Neural cell (in vitro differentiated cells): Measurements from ENCODE around the gene SH3YL1. TPM values are rescaled to one million over a fixed set of nuclear protein-coding genes. Genes with fewer than 3 reads are reported as not detected.

ENCODE experiments used
- H2AFZ ChIP-seq: fragments of 200-600, 300-800 bp; sonication (generic), shearing (Covaris generic); 2 replicates; pipeline ENCODE4 v1.6.0; 2014; ENCODE audit warnings: low read depth, mild to moderate bottlenecking, antibody characterized with exemption, low read length, moderate library complexity
- H3F3A ChIP-seq: fragments of 200-600 bp; shearing (Covaris generic); 2 replicates; pipeline ENCODE4 v1.6.1; 2016; ENCODE audit warnings: mild to moderate bottlenecking, moderate library complexity, mixed read lengths, antibody characterized with exemption, low read length; ENCODE audit not compliant: insufficient read depth, poor library complexity, severe bottlenecking
- H3K27ac ChIP-seq: fragments of 200-600, 300-800 bp; sonication (generic), shearing (Covaris generic); 2 replicates; pipeline ENCODE4 v1.5.1; 2014; ENCODE audit warnings: mild to moderate bottlenecking, low read length, moderate library complexity
- H3K27me3 ChIP-seq: fragments of 300-800, 200-600 bp; sonication (generic), shearing (Covaris generic); 2 replicates; pipeline ENCODE4 v1.6.0; 2014; ENCODE audit warnings: mild to moderate bottlenecking, low read depth, low read length, moderate library complexity; ENCODE audit not compliant: insufficient read depth
- H3K36me3 ChIP-seq: fragments of 300-800, 200-600 bp; sonication (generic), shearing (Covaris generic); 2 replicates; pipeline ENCODE4 v1.5.1; 2014; ENCODE audit warnings: mild to moderate bottlenecking, antibody characterized with exemption, low read length, moderate library complexity; ENCODE audit not compliant: insufficient read depth
- H3K4me2 ChIP-seq: fragments of 300-800, 200-600 bp; sonication (generic), shearing (Covaris generic); 2 replicates; pipeline ENCODE4 v1.6.0; 2014; ENCODE audit warnings: mild to moderate bottlenecking, low read length
- H3K4me3 ChIP-seq: fragments of 300-800, 200-600 bp; sonication (generic), shearing (Covaris generic); 2 replicates; pipeline ENCODE4 v1.5.1; 2014; ENCODE audit warnings: mild to moderate bottlenecking, low read length, moderate library complexity
- H3K79me2 ChIP-seq: fragments of 200-600 bp; shearing (Covaris generic); replicated peaks from 2 replicates; pipeline ENCODE4 v1.6.0; 2014; ENCODE audit warnings: mild to moderate bottlenecking, low read length, moderate library complexity; ENCODE audit not compliant: insufficient read depth
- H3K9ac ChIP-seq: fragments of 300-800, 200-600 bp; sonication (generic), shearing (Covaris generic); 2 replicates; pipeline ENCODE4 v1.6.1; 2016; ENCODE audit warnings: mild to moderate bottlenecking, low read length, mixed read lengths
- H3K9me2 ChIP-seq: fragments of 200-600 bp; shearing (Covaris generic); 2 replicates; pipeline ENCODE4 v1.6.1; 2016; ENCODE audit warnings: mild to moderate bottlenecking, low read length, mixed read lengths; ENCODE audit not compliant: insufficient read depth
- H3K9me3 ChIP-seq: fragments of 200-600, 300-800 bp; sonication (generic), shearing (Covaris generic); 2 replicates; pipeline ENCODE4 v1.6.1; 2016; ENCODE audit warnings: mild to moderate bottlenecking, mixed run types, low read length, moderate library complexity, mixed read lengths
- H4K20me1 ChIP-seq: fragments of 200-600 bp; shearing (Covaris generic); 2 replicates; pipeline ENCODE4 v1.6.1; 2016; ENCODE audit warnings: mild to moderate bottlenecking, mixed run types; ENCODE audit not compliant: insufficient read depth
- EP300 ChIP-seq: fragments of 450-650 bp; conservative IDR thresholded peaks from 2 replicates; pipeline ENCODE4 v1.6.1; 2014; ENCODE audit warnings: antibody characterized with exemption, mild to moderate bottlenecking, moderate library complexity; ENCODE audit not compliant: poor library complexity, severe bottlenecking
- EZH2 ChIP-seq: fragments of 200-600, 300-800 bp; shearing (Covaris generic), sonication (generic); IDR thresholded peaks from 2 replicates; pipeline ENCODE4 v1.6.1; 2014; ENCODE audit warnings: antibody characterized with exemption, low read length, borderline replicate concordance, mild to moderate bottlenecking; ENCODE audit not compliant: insufficient read depth, poor library complexity, severe bottlenecking
- MXI1 ChIP-seq: fragments of 450-650 bp; conservative IDR thresholded peaks from 2 replicates; pipeline ENCODE4 v1.6.1; 2014; ENCODE audit warnings: antibody characterized with exemption, mild to moderate bottlenecking; ENCODE audit not compliant: poor library complexity, severe bottlenecking
- POLR2AphosphoS5 ChIP-seq: IDR thresholded peaks from 2 replicates; pipeline ENCODE4 v1.6.1; 2012
- RAD21 ChIP-seq: fragments of 450-650 bp; conservative IDR thresholded peaks from 2 replicates; pipeline ENCODE4 v1.6.1; 2014; ENCODE audit warnings: antibody characterized with exemption, mild to moderate bottlenecking, moderate library complexity
- SMC3 ChIP-seq: fragments of 450-650 bp; conservative IDR thresholded peaks from 2 replicates; pipeline ENCODE4 v1.6.1; 2014; ENCODE audit warnings: antibody characterized with exemption, mild to moderate bottlenecking, moderate library complexity; ENCODE audit not compliant: poor library complexity
- TAF1 ChIP-seq: IDR thresholded peaks from 2 replicates; pipeline ENCODE4 v1.6.1; 2012; ENCODE audit warnings: low read depth
- polyA plus RNA-seq: library from polyadenylated mRNA; depleted of rRNA; stranded (reverse); fragments of >200 nt; gene quantifications from 2 replicates; pipeline ENCODE4 v1.2.3, GENCODE V29; 2014
- TF ChIP-seq, protein P1 (sequence below): IDR thresholded peaks from 2 replicates; pipeline ENCODE4 v1.6.1; 2012; ENCODE audit warnings: borderline replicate concordance
- TF ChIP-seq, protein P2 (sequence below): fragments of 450-650 bp; IDR thresholded peaks from 2 replicates; pipeline ENCODE4 v1.5.1; 2014; ENCODE audit warnings: antibody characterized with exemption, mild to moderate bottlenecking, moderate library complexity; ENCODE audit not compliant: poor library complexity, severe bottlenecking

The SH3YL1 gene
- polyA plus RNA-seq, 1 donor from 2014 or later, result 70.6 TPM

DNA sequence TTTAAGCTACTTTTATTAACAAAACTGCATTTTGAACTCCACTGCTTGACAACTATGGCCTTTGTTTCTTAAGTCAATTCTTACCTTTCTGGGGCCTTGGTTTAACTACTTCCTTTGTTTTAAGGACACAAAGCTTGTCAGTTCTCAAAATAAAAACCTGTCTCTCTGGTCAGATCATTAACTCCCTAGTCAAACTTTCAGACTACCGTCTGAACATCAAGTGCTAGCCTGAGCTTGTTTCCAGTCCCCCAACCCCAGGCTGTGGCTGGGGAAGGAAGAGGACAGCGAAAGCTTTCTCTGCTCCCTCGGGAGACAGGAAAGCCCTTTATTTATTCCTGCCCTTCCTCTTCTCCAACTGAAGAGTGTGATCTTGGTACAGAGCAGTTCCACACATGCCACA is 1.7 kb downstream of the SH3YL1 start:
- no peak overlapping the region for H3K9ac ChIP-seq
- no peak overlapping the region for H3K4me2 ChIP-seq
- no peaks in the 10 kb centered on the region for H3K36me3 ChIP-seq
- no peaks in the 10 kb centered on the region for H3F3A ChIP-seq
- H3K27ac ChIP-seq, result no peak overlapping the region
- no peaks in the 10 kb centered on the region for H4K20me1 ChIP-seq
- TF ChIP-seq SMC3, result no peak
- TF ChIP-seq, protein P1, sequence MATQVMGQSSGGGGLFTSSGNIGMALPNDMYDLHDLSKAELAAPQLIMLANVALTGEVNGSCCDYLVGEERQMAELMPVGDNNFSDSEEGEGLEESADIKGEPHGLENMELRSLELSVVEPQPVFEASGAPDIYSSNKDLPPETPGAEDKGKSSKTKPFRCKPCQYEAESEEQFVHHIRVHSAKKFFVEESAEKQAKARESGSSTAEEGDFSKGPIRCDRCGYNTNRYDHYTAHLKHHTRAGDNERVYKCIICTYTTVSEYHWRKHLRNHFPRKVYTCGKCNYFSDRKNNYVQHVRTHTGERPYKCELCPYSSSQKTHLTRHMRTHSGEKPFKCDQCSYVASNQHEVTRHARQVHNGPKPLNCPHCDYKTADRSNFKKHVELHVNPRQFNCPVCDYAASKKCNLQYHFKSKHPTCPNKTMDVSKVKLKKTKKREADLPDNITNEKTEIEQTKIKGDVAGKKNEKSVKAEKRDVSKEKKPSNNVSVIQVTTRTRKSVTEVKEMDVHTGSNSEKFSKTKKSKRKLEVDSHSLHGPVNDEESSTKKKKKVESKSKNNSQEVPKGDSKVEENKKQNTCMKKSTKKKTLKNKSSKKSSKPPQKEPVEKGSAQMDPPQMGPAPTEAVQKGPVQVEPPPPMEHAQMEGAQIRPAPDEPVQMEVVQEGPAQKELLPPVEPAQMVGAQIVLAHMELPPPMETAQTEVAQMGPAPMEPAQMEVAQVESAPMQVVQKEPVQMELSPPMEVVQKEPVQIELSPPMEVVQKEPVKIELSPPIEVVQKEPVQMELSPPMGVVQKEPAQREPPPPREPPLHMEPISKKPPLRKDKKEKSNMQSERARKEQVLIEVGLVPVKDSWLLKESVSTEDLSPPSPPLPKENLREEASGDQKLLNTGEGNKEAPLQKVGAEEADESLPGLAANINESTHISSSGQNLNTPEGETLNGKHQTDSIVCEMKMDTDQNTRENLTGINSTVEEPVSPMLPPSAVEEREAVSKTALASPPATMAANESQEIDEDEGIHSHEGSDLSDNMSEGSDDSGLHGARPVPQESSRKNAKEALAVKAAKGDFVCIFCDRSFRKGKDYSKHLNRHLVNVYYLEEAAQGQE, result no peak
- TF ChIP-seq EP300, result no peak
- TF ChIP-seq, protein P2, sequence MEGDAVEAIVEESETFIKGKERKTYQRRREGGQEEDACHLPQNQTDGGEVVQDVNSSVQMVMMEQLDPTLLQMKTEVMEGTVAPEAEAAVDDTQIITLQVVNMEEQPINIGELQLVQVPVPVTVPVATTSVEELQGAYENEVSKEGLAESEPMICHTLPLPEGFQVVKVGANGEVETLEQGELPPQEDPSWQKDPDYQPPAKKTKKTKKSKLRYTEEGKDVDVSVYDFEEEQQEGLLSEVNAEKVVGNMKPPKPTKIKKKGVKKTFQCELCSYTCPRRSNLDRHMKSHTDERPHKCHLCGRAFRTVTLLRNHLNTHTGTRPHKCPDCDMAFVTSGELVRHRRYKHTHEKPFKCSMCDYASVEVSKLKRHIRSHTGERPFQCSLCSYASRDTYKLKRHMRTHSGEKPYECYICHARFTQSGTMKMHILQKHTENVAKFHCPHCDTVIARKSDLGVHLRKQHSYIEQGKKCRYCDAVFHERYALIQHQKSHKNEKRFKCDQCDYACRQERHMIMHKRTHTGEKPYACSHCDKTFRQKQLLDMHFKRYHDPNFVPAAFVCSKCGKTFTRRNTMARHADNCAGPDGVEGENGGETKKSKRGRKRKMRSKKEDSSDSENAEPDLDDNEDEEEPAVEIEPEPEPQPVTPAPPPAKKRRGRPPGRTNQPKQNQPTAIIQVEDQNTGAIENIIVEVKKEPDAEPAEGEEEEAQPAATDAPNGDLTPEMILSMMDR, result no peak
- TF ChIP-seq TAF1, result no peak
- no peak for TF ChIP-seq RAD21
- no peak for TF ChIP-seq POLR2AphosphoS5
- TF ChIP-seq EZH2, result no peak
- TF ChIP-seq MXI1, result no peak
- no peak overlapping the region for H2AFZ ChIP-seq
- H3K9me2 ChIP-seq, result no peaks in the 10 kb centered on the region
- H3K27me3 ChIP-seq, result no peaks in the 10 kb centered on the region
- H3K4me3 ChIP-seq, result no peak overlapping the region
- peaks cover 22% of the 10 kb centered on the region for H3K79me2 ChIP-seq
- peaks cover 9% of the 10 kb centered on the region for H3K9me3 ChIP-seq

DNA sequence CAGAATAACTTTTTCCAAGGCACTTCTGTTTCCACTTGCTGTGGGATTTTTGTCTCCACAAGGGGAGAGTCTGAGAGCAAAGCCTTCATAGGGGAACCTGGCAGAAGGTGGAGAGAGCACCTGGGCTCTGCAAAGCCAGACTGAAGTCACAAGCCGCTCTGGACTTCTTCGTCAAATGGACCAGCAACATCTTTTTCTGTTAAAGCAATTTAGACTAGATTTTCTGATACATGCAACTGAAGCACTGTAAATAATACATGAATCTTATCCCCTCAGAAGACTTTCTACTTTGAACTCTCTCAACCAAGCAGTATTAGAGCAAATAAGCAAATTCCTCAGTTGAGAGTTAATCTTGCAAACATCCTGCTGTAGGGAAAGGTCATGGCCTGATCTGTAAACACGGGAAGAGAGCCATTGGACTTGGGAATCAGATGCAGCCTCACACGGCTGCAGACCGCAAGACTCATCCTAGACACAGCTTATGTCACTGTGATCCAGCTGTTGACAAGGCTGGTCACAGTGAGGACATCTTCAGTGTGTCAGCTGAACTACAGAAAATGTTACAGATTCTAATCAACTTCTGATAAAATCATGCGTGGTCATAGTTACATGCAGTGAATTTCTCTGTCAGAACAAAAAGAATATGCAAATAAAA is 3.2 kb downstream of the SH3YL1 start:
- H3K27ac ChIP-seq, result no peak overlapping the region
- peaks cover 7% of the 10 kb centered on the region for H3K79me2 ChIP-seq
- TF ChIP-seq, protein P1, result no peak
- TF ChIP-seq, protein P2, result no peak
- TF ChIP-seq EP300, result no peak
- TF ChIP-seq TAF1, result no peak
- TF ChIP-seq EZH2, result no peak
- no peak for TF ChIP-seq POLR2AphosphoS5
- no peak for TF ChIP-seq MXI1
- no peak for TF ChIP-seq RAD21
- H3K27me3 ChIP-seq, result no peaks in the 10 kb centered on the region
- no peak overlapping the region for H3K4me2 ChIP-seq
- no peaks in the 10 kb centered on the region for H3F3A ChIP-seq
- H3K36me3 ChIP-seq, result no peaks in the 10 kb centered on the region
- H3K4me3 ChIP-seq, result no peak overlapping the region
- no peak overlapping the region for H3K9ac ChIP-seq
- no peak overlapping the region for H2AFZ ChIP-seq
- no peaks in the 10 kb centered on the region for H3K9me2 ChIP-seq
- peaks cover 9% of the 10 kb centered on the region for H3K9me3 ChIP-seq
- H4K20me1 ChIP-seq, result no peaks in the 10 kb centered on the region
